Activated CD4-positive, alpha-beta T cell treated with anti-CD3 and anti-CD28 coated beads, Interleukin-2, amount 50 U/mL, for 4 hours (primary cell): ENCODE data around the gene SCN3A.

Experiments
- DNase-seq, 2 experiments: peaks; one replicate each; pipeline ENCODE4 v3.0.0-alpha.2; 2020

SCN3A gene

DNA sequence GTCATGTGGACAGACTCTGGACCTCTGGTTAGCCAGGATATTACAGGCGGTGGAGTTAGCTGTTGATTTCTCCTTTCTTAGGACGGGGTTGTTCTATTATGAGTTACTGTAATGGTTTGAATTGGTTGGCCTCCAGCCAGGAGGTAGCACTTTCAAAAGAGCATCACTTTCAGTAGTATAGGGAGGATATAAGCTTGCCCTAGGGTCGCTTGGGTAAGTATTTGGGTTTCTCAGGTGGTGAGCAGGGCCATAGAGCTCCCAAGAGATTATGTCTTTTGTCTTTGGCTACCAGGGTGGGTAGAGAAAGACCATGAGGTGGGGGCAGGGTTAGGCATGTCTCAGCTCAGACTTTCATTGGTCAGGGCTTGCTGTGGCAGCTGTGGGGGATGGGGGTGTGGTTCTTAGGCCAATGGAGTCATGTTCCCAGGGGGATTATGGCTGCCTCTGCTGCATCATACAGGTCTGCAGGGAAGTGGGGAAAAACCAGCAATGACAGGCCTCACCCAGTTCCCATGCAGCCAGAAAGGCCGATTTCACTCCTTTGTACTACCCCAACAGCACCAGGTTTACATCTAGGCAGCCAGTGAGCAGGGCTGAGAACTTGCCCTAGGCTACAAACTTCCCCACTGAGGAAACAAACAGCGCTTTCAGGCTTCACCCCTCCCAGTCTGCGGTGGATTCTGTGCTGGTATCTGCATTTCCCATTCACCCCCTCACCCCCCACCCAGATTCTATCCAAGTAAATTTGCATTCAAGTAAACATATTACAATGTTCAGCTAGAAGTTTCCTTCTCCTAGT is 159.1 kb downstream of the SCN3A start:
- DNase-seq: no peak
